PC-3 (cell line): ENCODE data around the gene KIF1B. TPM values are rescaled to one million over a fixed set of nuclear protein-coding genes. Genes with fewer than 3 reads are reported as not detected.

ENCODE experiments used
- ATAC-seq: fragments of 200-7000 bp; cut with Tn5 transposase; 2 replicates; pipeline ENCODE4 v1.9.1; 2020; ENCODE audit warnings: mild to moderate bottlenecking, moderate library complexity
- BruUV-seq: library from RNA; stranded (reverse); fragments of 400-500 nt; replicated peaks from 2 replicates; lab custom pipeline; 2021; lab: Mats Ljungman, UMichigan
- CTCF ChIA-PET: fragments of 300-600 bp; sonication (Branson Sonifier 250); formaldehyde crosslinking; loops from one replicate; lab custom pipeline; 2022; ENCODE audit warnings: antibody characterized with exemption; lab: Charles Lee
- POLR2A ChIA-PET: fragments of 300-600 bp; sonication (Branson Sonifier 250); formaldehyde crosslinking; loops from one replicate; lab custom pipeline; 2022; ENCODE audit warnings: antibody characterized with exemption; ENCODE audit not compliant: unreplicated experiment; lab: Charles Lee
- DNase-seq: peaks from one replicate; pipeline ENCODE4 v3.0.0-alpha.2; 2015
- H2AFZ ChIP-seq: fragments of 300-600 bp; sonication (generic); 2 replicates; pipeline ENCODE4 v1.6.0; 2016; ENCODE audit warnings: antibody characterized with exemption, low read length
- H3F3A ChIP-seq: fragments of 300-600 bp; sonication (generic); one replicate; pipeline ENCODE4 v1.6.0; 2017; ENCODE audit warnings: antibody characterized with exemption, low read length, control low read depth, mild to moderate bottlenecking; ENCODE audit not compliant: unreplicated experiment
- H3K27ac ChIP-seq: fragments of 300-600 bp; sonication (generic); 2 replicates; pipeline ENCODE4 v1.5.1; 2016; ENCODE audit warnings: mild to moderate bottlenecking, low read length
- H3K27me3 ChIP-seq: fragments of 300-600 bp; sonication (generic); 2 replicates; pipeline ENCODE4 v1.6.1; 2016; ENCODE audit warnings: low read length, mixed read lengths
- H3K36me3 ChIP-seq: fragments of 300-600 bp; sonication (generic); 2 replicates; pipeline ENCODE4 v1.6.1; 2016; ENCODE audit warnings: low read depth, mixed run types, low read length, mixed read lengths
- H3K4me1 ChIP-seq: fragments of 300-600 bp; sonication (generic); 2 replicates; pipeline ENCODE4 v1.5.1; 2016; ENCODE audit warnings: low read length; ENCODE audit not compliant: insufficient read depth
- H3K4me2 ChIP-seq: fragments of 300-600 bp; sonication (generic); 2 replicates; pipeline ENCODE4 v1.6.0; 2016; ENCODE audit warnings: low read length
- H3K4me3 ChIP-seq: fragments of 300-600 bp; sonication (generic); 2 replicates; pipeline ENCODE4 v1.5.1; 2016; ENCODE audit warnings: mild to moderate bottlenecking, low read length, mixed read lengths
- H3K79me2 ChIP-seq: fragments of 300-600 bp; sonication (generic); 2 replicates; pipeline ENCODE4 v1.6.1; 2017; ENCODE audit warnings: low read length, mixed read lengths
- H3K9ac ChIP-seq: fragments of 300-600 bp; sonication (generic); 2 replicates; pipeline ENCODE4 v1.6.0; 2016; ENCODE audit warnings: mild to moderate bottlenecking, low read length
- H3K9me2 ChIP-seq: fragments of 300-600 bp; sonication (generic); replicated peaks from 2 replicates; pipeline ENCODE4 v1.6.1; 2016; ENCODE audit warnings: mixed run types, low read length, mixed read lengths
- H3K9me3 ChIP-seq: fragments of 300-600 bp; sonication (generic); 2 replicates; pipeline ENCODE4 v1.6.1; 2016; ENCODE audit warnings: low read length, mixed read lengths
- H4K20me1 ChIP-seq: fragments of 300-600 bp; sonication (generic); 2 replicates; pipeline ENCODE4 v1.6.1; 2016; ENCODE audit warnings: low read length, mixed read lengths
- EZH2 ChIP-seq: fragments of 300-600 bp; sonication (generic); IDR thresholded peaks from one replicate; pipeline ENCODE4 v1.6.1; 2017; ENCODE audit warnings: antibody characterized with exemption, mild to moderate bottlenecking, low read length; ENCODE audit not compliant: unreplicated experiment
- EZH2phosphoT487 ChIP-seq: fragments of 300-600 bp; sonication (generic); IDR thresholded peaks from 2 replicates; pipeline ENCODE4 v1.6.1; 2018; ENCODE audit warnings: mild to moderate bottlenecking, antibody characterized with exemption, low read length, borderline replicate concordance
- intact Hi-C: fragments of 100-400 bp; cut with micrococcal nuclease; formaldehyde crosslinking; loops from 2 replicates; pipeline ENCODE4 v1.9.0; 2023
- total RNA-seq: library from RNA; depleted of rRNA; stranded (reverse); fragments of >200 nt; gene quantifications from 2 replicates; pipeline ENCODE4 v1.2.3, GENCODE V29; 2014
- TF ChIP-seq, protein P1 (sequence below): fragments of 300-600 bp; sonication (generic); conservative IDR thresholded peaks from 2 replicates; pipeline ENCODE4 v1.5.1; 2017; ENCODE audit warnings: antibody characterized with exemption, low read depth, mild to moderate bottlenecking, low read length

The KIF1B gene
- total RNA-seq, 1 experiment from 2014 or later: 21.4 TPM

DNA sequence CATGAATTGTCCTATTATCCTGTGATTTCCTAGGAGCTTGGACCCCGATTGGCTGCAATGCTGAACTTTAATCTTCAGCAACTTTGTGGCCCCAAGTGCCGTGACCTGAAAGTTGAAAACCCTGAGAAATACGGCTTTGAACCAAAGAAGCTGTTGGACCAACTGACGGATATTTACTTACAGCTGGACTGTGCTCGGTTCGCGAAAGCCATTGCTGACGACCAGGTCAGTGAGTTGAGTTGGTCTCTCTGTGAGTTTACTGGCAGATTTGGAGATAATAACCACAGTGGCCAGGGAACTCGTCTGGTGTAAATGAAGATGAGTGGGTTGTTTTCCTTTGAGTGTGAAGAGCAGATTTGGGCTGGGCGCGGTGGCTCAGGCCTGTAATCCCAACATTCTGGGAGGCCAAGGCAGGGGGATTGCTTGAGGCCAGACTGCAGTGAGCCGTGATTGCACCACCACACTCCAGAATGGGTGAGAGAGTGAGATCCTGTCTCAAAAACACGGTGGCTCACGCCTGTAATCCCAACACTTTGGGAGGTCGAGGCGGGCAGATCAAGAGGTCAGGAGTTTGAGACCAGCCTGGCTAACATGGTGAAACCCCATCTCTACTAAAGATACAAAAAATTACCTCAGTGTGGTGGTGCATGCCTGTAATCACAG lies 39.1 kb upstream of the KIF1B start:
- BruUV-seq: TSS peak; percentile 58
- Histone ChIP-seq H3K36me3 (peaks cover 3% of the 10 kb centered on the region; the same call in 1 of the 2 replicates), H3K4me3 (no peak overlapping the region), H3K27me3 (no peaks in the 10 kb centered on the region), H2AFZ (no peak overlapping the region), H3K79me2 (no peaks in the 10 kb centered on the region), H3K9me2 (no peaks in the 10 kb centered on the region), H3K4me2 (peak overlapping the region; percentile 30), H3K9me3 (no peaks in the 10 kb centered on the region), H3F3A (peaks cover 5% of the 10 kb centered on the region), H3K4me1 (peaks cover 27% of the 10 kb centered on the region), H3K27ac (peak overlapping the region; percentile 91), H3K9ac (0 out of 2 replicates have a peak overlapping the region, but pooled peaks have one; percentile 6), H4K20me1 (no peaks in the 10 kb centered on the region)
- TF ChIP-seq, protein P1, sequence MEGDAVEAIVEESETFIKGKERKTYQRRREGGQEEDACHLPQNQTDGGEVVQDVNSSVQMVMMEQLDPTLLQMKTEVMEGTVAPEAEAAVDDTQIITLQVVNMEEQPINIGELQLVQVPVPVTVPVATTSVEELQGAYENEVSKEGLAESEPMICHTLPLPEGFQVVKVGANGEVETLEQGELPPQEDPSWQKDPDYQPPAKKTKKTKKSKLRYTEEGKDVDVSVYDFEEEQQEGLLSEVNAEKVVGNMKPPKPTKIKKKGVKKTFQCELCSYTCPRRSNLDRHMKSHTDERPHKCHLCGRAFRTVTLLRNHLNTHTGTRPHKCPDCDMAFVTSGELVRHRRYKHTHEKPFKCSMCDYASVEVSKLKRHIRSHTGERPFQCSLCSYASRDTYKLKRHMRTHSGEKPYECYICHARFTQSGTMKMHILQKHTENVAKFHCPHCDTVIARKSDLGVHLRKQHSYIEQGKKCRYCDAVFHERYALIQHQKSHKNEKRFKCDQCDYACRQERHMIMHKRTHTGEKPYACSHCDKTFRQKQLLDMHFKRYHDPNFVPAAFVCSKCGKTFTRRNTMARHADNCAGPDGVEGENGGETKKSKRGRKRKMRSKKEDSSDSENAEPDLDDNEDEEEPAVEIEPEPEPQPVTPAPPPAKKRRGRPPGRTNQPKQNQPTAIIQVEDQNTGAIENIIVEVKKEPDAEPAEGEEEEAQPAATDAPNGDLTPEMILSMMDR: no peak
- no peak for TF ChIP-seq EZH2phosphoT487
- no peak for TF ChIP-seq EZH2
- intact Hi-C loops: no loop called here
- POLR2A ChIA-PET: no interaction called here
- CTCF ChIA-PET: interaction anchor here (0.6 kb wide), 2 partner anchors 19 to 71 kb away, joined by 3 read pairs; no protein-coding TSS in a partner anchor
- DNase-seq (no peak), ATAC-seq (no peak)

- CTCF ChIA-PET: no interaction called here
- H3K36me3 ChIP-seq: peaks cover 3% of the 10 kb centered on the region; the same call in 1 of the 2 replicates
- no peak overlapping the region for H3K9ac ChIP-seq
- no TSS peak for BruUV-seq
- no peaks in the 10 kb centered on the region for H3K79me2 ChIP-seq
- POLR2A ChIA-PET: no interaction called here
- no peaks in the 10 kb centered on the region for H3K9me2 ChIP-seq
- TF ChIP-seq, protein P1: no peak
- TF ChIP-seq EZH2phosphoT487 (no peak), EZH2 (no peak)
- peaks cover 27% of the 10 kb centered on the region for H3K4me1 ChIP-seq
- peaks cover 5% of the 10 kb centered on the region for H3F3A ChIP-seq
- H3K4me2 ChIP-seq: no peak overlapping the region
- H2AFZ ChIP-seq: no peak overlapping the region
- H3K27me3 ChIP-seq: no peaks in the 10 kb centered on the region
- no peaks in the 10 kb centered on the region for H4K20me1 ChIP-seq
- no peaks in the 10 kb centered on the region for H3K9me3 ChIP-seq
- DNase-seq: no peak
- H3K27ac ChIP-seq: peak overlapping the region; percentile 2; the same call in 1 of the 2 replicates
- intact Hi-C loops: no loop called here
- no peak overlapping the region for H3K4me3 ChIP-seq
- no peak for ATAC-seq
Measured at GRCh38 chr1:10171995-10172669, 38.2 kb upstream of the KIF1B start.

DNA sequence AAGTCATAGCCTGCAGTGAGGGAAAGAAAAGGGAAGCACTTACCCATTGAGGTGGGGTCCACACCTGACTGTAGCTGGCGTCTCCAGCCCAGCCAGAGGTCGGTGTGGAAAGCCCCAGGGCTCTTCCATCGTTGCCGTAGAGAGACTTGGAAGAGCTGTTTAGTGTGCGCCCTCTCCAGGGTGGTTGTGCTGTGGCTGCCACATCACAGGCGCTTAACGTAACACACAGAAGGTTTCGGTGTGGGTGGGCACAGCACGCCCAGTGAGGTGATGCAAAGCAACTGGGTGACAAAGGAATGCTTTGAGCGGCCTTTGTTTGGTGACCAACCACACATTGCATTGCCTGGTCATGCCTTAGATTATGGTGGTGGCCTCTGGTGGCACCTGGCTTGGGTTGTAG lies 36.8 kb upstream of the KIF1B start:
- peaks cover 3% of the 10 kb centered on the region; the same call in 1 of the 2 replicates for H3K36me3 ChIP-seq
- no TSS peak for BruUV-seq
- no peak for TF ChIP-seq EZH2phosphoT487
- TF ChIP-seq, protein P1: no peak
- no peak for TF ChIP-seq EZH2
- H4K20me1 ChIP-seq: no peaks in the 10 kb centered on the region
- ATAC-seq: no peak
- CTCF ChIA-PET: no interaction called here
- no peak for DNase-seq
- H3K4me2 ChIP-seq: no peak overlapping the region
- no peak overlapping the region for H3K27ac ChIP-seq
- no peaks in the 10 kb centered on the region for H3K27me3 ChIP-seq
- H3K79me2 ChIP-seq: no peaks in the 10 kb centered on the region
- intact Hi-C loops: no loop called here
- H3K4me1 ChIP-seq: peaks cover 27% of the 10 kb centered on the region
- H2AFZ ChIP-seq: no peak overlapping the region
- H3K4me3 ChIP-seq: no peak overlapping the region
- peaks cover 5% of the 10 kb centered on the region for H3F3A ChIP-seq
- H3K9me3 ChIP-seq: no peaks in the 10 kb centered on the region
- H3K9ac ChIP-seq: no peak overlapping the region
- no peaks in the 10 kb centered on the region for H3K9me2 ChIP-seq
- POLR2A ChIA-PET: no interaction called here
